22Rv1 (cell line): ENCODE data around the gene KCNMB4.

Source experiments
- ZFX ChIP-seq: fragments of 450-650 bp; IDR thresholded peaks from 2 replicates; pipeline ENCODE4 v1.6.1; 2017; ENCODE audit warnings: antibody characterized with exemption, borderline replicate concordance
- TF ChIP-seq, protein P1 (sequence below): fragments of 450-650 bp; IDR thresholded peaks from 2 replicates; pipeline ENCODE4 v1.5.1; 2017; ENCODE audit warnings: mild to moderate bottlenecking

DNA sequence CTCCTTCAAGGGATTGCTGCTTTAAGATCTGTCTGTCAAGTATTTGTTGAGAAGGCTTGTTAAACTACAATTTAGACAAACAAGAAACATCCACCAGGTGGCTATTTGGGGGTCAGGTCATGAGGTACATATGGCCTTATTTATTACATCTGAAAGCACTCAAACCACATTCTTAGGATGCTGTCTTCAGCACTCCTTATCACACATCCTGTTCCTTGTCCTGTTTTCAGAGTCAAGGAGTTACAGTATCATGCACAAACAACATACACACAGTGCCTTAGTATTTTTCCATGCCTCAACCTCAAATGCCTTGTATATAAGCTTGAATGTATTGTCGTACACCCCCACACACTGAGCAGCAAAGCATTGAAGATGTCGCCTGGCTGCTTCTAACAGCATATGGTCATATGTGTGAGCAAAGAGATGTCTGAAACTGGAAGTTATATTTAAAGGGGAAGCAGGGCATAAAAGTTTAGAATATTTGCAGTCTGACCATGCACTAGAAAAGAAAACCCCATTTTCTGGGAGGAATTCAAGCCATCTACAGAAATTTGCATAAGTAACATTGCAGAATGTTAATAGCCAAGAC lies 83.8 kb downstream of the KCNMB4 start:
- TF ChIP-seq, protein P1, sequence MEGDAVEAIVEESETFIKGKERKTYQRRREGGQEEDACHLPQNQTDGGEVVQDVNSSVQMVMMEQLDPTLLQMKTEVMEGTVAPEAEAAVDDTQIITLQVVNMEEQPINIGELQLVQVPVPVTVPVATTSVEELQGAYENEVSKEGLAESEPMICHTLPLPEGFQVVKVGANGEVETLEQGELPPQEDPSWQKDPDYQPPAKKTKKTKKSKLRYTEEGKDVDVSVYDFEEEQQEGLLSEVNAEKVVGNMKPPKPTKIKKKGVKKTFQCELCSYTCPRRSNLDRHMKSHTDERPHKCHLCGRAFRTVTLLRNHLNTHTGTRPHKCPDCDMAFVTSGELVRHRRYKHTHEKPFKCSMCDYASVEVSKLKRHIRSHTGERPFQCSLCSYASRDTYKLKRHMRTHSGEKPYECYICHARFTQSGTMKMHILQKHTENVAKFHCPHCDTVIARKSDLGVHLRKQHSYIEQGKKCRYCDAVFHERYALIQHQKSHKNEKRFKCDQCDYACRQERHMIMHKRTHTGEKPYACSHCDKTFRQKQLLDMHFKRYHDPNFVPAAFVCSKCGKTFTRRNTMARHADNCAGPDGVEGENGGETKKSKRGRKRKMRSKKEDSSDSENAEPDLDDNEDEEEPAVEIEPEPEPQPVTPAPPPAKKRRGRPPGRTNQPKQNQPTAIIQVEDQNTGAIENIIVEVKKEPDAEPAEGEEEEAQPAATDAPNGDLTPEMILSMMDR = no peak
- TF ChIP-seq ZFX = no peak
